Lower leg skin (tissue), 3 donors: ENCODE results near the gene SLC16A3.

Source experiments
- CTCF ChIP-seq, 3 donors: fragments of 450-650 bp; IDR thresholded peaks; one replicate each; pipeline ENCODE4 v1.5.1; 2016; ENCODE audit warnings: antibody characterized with exemption in 3 of 3, mild to moderate bottlenecking in 3 of 3, moderate library complexity in 2 of 3
- POLR2A ChIP-seq, 2 donors: fragments of 450-650 bp; IDR thresholded peaks; one replicate each; pipeline ENCODE4 v1.6.1; 2016 to 2017; ENCODE audit warnings: antibody characterized with exemption in 2 of 2, mild to moderate bottlenecking in 1 of 2, moderate library complexity in 1 of 2

GRCh38 chr17:82235056-82235774 lies 6.4 kb downstream of the SLC16A3 start:
- TF ChIP-seq CTCF (IDR thresholded peaks at IDR 0.05) (no peak), POLR2A (IDR thresholded peaks at IDR 0.05) (no peak)
